ENCODE data around the gene AMDHD2. TPM values are rescaled to one million over a fixed set of nuclear protein-coding genes. Genes with fewer than 3 reads are reported as not detected.

The AMDHD2 gene
- total RNA-seq, 1 experiment from 2014 or later: 16.1 TPM

DNA sequence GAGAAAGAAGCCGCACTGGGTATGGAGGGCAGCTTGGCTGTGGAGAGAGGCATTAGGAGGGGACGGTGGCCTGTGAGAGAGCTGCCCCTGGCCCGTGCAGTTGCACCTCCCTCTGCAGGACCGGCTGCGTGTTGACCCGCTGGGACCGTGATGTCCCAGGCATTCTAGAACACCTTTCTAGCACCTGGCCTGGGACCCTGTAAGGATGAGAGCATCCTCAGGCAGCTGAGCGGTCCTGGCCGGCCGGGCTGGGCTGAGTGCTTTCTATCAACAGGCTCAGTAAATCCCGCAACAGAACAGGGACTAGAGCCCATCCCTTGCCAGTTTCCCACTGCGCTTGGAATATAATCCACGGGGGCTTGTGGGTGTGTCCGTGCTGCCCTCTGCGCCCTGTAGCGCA lies 30.6 kb upstream of the AMDHD2 start:
- Histone ChIP-seq H3K4me3 (no peak overlapping the region), H3K27ac (no peak overlapping the region), H3K4me1 (peaks cover 28% of the 10 kb centered on the region), H3K9me3 (replicated peaks) (no peaks in the 10 kb centered on the region), H3K36me3 (no peaks in the 10 kb centered on the region), H3K27me3 (no peaks in the 10 kb centered on the region)
- DNase-seq: no peak

- Histone ChIP-seq H3K4me3 (no peak overlapping the region), H3K27me3 (no peaks in the 10 kb centered on the region), H3K36me3 (no peaks in the 10 kb centered on the region), H3K4me1 (peaks cover 28% of the 10 kb centered on the region), H3K27ac (peak overlapping the region; percentile 46), H3K9me3 (replicated peaks) (no peaks in the 10 kb centered on the region)
- DNase-seq: peak; percentile 77 to 86
These were observed 29.7 kb upstream of the AMDHD2 start for GRCh38 chr16:2490190-2491105.

GRCh38 chr16:2492292-2492691 lies 27.9 kb upstream of the AMDHD2 start:
- Histone ChIP-seq H3K9me3 (replicated peaks) (no peaks in the 10 kb centered on the region), H3K27me3 (no peaks in the 10 kb centered on the region), H3K4me3 (no peak overlapping the region), H3K27ac (no peak overlapping the region), H3K4me1 (peaks cover 25% of the 10 kb centered on the region), H3K36me3 (no peaks in the 10 kb centered on the region)
- DNase-seq: no peak

- no peak overlapping the region for H3K27ac ChIP-seq
- H3K27me3 ChIP-seq: no peaks in the 10 kb centered on the region
- H3K4me1 ChIP-seq: peaks cover 31% of the 10 kb centered on the region
- no peaks in the 10 kb centered on the region for H3K9me3 ChIP-seq (replicated peaks)
- no peaks in the 10 kb centered on the region for H3K36me3 ChIP-seq
- DNase-seq: no peak
- no peak overlapping the region for H3K4me3 ChIP-seq
These were observed 26.6 kb upstream of the AMDHD2 start for GRCh38 chr16:2493605-2494004.

DNA sequence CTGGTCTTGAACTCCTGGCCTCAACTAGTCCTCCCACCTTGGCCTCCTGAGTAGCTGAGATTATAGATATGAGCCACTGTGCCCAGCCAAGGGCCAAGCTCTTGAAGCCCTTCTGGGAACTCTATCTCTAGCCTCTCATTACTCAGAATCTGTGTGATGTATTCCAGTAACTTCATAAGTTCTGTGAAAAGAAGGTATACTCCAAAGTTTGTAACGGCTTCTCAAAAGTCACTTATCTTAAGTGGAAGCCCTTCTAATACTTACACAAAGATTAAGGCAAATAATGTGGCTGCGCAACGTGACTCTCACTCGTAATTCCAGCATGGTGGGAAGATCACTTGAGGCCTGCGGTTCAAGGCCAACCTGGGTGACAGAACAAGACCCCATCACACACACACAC lies 25.6 kb upstream of the AMDHD2 start:
- no peaks in the 10 kb centered on the region for H3K9me3 ChIP-seq (replicated peaks)
- H3K27ac ChIP-seq: no peak overlapping the region
- DNase-seq: no peak
- H3K4me1 ChIP-seq: peaks cover 31% of the 10 kb centered on the region
- H3K27me3 ChIP-seq: no peaks in the 10 kb centered on the region
- no peaks in the 10 kb centered on the region for H3K36me3 ChIP-seq
- no peak overlapping the region for H3K4me3 ChIP-seq

DNA sequence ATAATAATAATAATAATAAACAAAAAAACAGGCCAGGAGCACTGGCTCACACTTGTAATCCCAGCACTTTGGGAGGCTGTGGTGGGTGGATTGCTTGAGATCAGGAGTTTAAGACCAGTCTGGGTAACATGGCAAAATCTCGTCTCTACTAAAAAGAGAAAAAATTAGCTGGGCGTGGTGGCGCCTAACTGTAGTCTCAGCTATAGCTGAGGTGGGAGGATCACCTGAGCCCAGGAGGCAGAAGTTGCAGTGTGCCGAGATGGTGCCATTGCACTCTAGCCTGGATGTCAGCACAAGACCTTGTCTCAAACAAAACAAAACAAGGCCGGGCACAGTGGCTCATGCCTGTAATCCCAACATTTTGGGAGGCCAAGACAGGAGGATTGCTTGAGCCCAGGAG lies 25.1 kb upstream of the AMDHD2 start:
- DNase-seq: no peak
- Histone ChIP-seq H3K4me3 (no peak overlapping the region), H3K36me3 (no peaks in the 10 kb centered on the region), H3K27ac (no peak overlapping the region), H3K4me1 (peaks cover 27% of the 10 kb centered on the region), H3K9me3 (replicated peaks) (no peaks in the 10 kb centered on the region), H3K27me3 (no peaks in the 10 kb centered on the region)

DNA sequence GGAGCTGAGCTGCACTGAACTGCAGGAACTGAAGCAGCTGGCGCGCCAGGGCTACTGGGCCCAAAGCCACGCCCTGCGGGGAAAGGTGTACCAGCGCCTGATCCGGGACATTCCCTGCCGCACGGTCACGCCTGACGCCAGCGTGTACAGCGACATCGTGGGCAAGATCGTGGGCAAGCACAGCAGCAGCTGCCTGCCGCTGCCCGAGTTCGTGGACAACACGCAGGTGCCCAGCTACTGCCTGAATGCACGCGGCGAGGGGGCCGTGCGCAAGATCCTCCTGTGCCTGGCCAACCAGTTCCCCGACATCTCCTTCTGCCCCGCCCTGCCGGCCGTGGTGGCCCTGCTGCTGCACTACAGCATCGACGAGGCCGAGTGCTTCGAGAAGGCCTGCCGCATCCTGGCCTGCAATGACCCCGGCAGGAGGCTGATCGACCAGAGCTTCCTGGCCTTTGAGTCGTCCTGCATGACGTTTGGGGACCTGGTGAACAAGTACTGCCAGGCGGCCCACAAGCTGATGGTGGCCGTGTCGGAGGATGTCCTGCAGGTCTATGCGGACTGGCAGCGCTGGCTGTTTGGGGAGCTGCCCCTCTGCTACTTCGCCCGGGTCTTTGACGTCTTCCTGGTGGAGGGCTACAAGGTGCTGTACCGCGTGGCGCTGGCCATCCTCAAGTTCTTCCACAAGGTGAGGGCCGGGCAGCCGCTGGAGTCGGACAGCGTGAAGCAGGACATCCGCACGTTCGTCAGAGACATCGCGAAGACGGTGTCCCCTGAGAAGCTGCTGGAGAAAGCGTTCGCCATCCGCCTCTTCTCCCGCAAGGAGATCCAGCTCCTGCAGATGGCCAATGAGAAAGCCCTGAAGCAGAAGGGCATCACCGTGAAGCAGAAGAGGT lies 23.7 kb upstream of the AMDHD2 start:
- DNase-seq: no peak
- H3K4me3 ChIP-seq: no peak overlapping the region
- H3K27ac ChIP-seq: peak overlapping the region; percentile 42
- H3K36me3 ChIP-seq: no peaks in the 10 kb centered on the region
- H3K27me3 ChIP-seq: no peaks in the 10 kb centered on the region
- peaks cover 16% of the 10 kb centered on the region for H3K4me1 ChIP-seq
- H3K9me3 ChIP-seq (replicated peaks): no peaks in the 10 kb centered on the region

GRCh38 chr16:2497116-2497630 lies 23.0 kb upstream of the AMDHD2 start:
- Histone ChIP-seq H3K36me3 (no peaks in the 10 kb centered on the region), H3K4me3 (no peak overlapping the region), H3K27ac (peak overlapping the region; percentile 42), H3K4me1 (peaks cover 23% of the 10 kb centered on the region), H3K27me3 (no peaks in the 10 kb centered on the region), H3K9me3 (replicated peaks) (no peaks in the 10 kb centered on the region)
- peak; percentile 83 to 85 for DNase-seq

DNA sequence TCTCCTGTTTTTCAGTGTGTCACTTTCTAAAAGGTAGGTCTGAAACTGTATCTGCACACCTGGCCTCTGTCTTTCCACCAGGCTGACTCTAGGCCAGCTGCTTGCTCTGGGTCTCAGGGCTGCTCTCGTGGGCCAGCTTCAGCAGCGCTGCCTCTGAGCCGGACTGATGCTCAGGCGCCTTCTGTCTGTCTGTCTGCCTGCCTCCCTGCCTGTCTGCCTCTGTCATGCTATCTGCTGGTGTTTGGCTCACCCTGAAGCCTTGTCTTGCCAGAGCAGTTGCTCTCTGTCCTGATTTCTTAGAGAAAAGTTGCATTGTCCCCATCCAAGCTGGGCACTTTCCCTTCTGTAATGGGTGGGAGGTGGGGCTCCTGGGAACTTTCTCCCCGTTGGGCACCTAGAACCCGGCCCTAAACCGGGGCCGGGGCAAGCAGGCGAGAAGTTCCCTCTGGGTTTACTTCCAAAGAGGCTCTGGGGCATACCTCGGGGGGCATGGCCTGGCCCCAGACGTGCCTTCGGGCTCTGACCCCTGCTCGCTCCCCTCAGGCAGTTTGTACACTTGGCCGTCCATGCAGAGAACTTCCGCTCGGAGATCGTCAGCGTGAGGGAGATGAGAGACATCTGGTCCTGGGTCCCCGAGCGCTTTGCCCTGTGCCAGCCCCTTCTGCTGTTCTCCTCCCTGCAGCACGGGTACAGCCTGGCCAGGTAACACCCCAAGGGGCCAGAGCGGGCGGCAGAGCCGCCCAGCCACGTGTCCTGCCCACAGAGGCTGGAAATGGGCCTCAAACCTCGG lies 22.3 kb upstream of the AMDHD2 start:
- no peak for DNase-seq

DNA sequence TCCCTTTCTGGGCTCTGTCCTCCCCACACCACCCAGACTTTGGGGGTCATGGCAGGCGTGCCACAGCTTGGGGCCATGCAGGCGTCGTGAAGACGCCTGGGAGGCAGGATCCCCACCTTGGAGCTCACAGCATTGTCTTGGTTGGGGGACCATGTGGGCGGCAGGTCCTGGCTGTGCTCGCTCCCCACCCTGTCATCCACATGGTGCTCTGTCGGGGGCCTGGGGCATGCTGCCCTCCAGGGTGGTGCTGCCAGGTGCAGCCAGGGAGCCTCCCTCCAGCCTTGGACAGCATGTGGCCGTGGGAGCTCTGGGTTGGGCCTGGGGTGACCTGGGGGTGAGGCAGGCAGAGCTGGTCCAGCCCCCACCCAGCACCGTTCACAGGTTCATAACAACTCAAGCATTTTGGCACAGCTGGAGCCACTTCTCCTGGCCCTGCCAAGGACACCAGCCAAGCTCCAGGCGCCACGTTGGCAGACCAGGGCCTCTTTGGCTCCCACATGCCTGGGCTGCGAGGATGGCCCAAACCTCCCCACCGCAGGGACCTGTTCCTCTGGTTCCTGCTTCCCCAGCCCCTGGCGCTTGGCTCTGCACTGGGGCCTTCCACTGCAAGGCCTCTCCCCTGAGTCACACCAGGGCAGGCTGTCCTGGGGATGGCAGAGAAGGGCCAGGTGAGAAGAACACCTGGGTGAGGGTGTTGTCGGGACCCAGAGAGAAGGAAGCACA lies 21.5 kb upstream of the AMDHD2 start:
- H3K4me1 ChIP-seq: peaks cover 32% of the 10 kb centered on the region
- no peak for DNase-seq
- H3K27me3 ChIP-seq: no peaks in the 10 kb centered on the region
- H3K9me3 ChIP-seq (replicated peaks): no peaks in the 10 kb centered on the region
- H3K4me3 ChIP-seq: no peak overlapping the region
- no peak overlapping the region for H3K27ac ChIP-seq
- no peaks in the 10 kb centered on the region for H3K36me3 ChIP-seq

More for the DNA sequence above, 22.3 kb upstream of the AMDHD2 start:
- Histone ChIP-seq H3K4me3 (no peak overlapping the region), H3K36me3 (no peaks in the 10 kb centered on the region), H3K9me3 (replicated peaks) (no peaks in the 10 kb centered on the region), H3K27ac (peak overlapping the region; percentile 42), H3K4me1 (peaks cover 28% of the 10 kb centered on the region), H3K27me3 (no peaks in the 10 kb centered on the region)

GRCh38 chr16:2499454-2499853 lies 20.7 kb upstream of the AMDHD2 start:
- Histone ChIP-seq H3K4me3 (no peak overlapping the region), H3K27ac (no peak overlapping the region), H3K4me1 (peaks cover 32% of the 10 kb centered on the region), H3K36me3 (no peaks in the 10 kb centered on the region), H3K9me3 (replicated peaks) (no peaks in the 10 kb centered on the region), H3K27me3 (no peaks in the 10 kb centered on the region)
- DNase-seq: no peak

GRCh38 chr16:2499890-2500429 lies 20.2 kb upstream of the AMDHD2 start:
- Histone ChIP-seq H3K36me3 (no peaks in the 10 kb centered on the region), H3K27me3 (no peaks in the 10 kb centered on the region), H3K4me1 (peaks cover 32% of the 10 kb centered on the region), H3K9me3 (replicated peaks) (no peaks in the 10 kb centered on the region), H3K27ac (no peak overlapping the region), H3K4me3 (no peak overlapping the region)
- DNase-seq: no peak

GRCh38 chr16:2500430-2500917 lies 19.7 kb upstream of the AMDHD2 start:
- DNase-seq: no peak
- Histone ChIP-seq H3K27me3 (no peaks in the 10 kb centered on the region), H3K36me3 (no peaks in the 10 kb centered on the region), H3K27ac (no peak overlapping the region), H3K4me1 (peaks cover 32% of the 10 kb centered on the region), H3K4me3 (no peak overlapping the region), H3K9me3 (replicated peaks) (no peaks in the 10 kb centered on the region)

All from SJCRH30 (cell line).